ENCODE data around the gene ELANE. TPM values are rescaled to one million over a fixed set of nuclear protein-coding genes. Genes with fewer than 3 reads are reported as not detected.
A peak's percentile ranks its signal among the peaks of the same experiment; 100 is the strongest.

Gene ELANE
- total and polyA plus RNA-seq, 9 of the 15 experiments (the other 6 are each of a cell fraction or from before 2014, with no cell fraction given), result not detected

GRCh38 chr19:869245-870177 is 17.4 kb downstream of the ELANE start (continued):
- TF ChIP-seq ZNF398 (CRISPR knock-in tag; IDR thresholded peaks at IDR 0.05), result no peak
- TF ChIP-seq ZNF589 (CRISPR knock-in tag; IDR thresholded peaks at IDR 0.05; ENCODE audit: low read depth), result no peak
- TF ChIP-seq ARHGAP35 (IDR thresholded peaks at IDR 0.05; ENCODE audit: partially characterized antibody), result no peak
- TF ChIP-seq XRCC5 (IDR thresholded peaks at IDR 0.05; ENCODE audit: low read depth, low read length), result 0 out of 2 replicates have a peak, but pooled peaks have one; percentile 39
- no peak for TF ChIP-seq DACH1 (IDR thresholded peaks at IDR 0.05; ENCODE audit: partially characterized antibody)
- no peak for TF ChIP-seq MXI1 (IDR thresholded peaks at IDR 0.05; ENCODE audit: low read depth, low read length)
- TF ChIP-seq XRCC3 (IDR thresholded peaks at IDR 0.05), result no peak
- 0 out of 2 replicates have a peak, but pooled peaks have one; percentile 15 for TF ChIP-seq CBX1 (IDR thresholded peaks at IDR 0.05; ENCODE audit: low read depth)
- TF ChIP-seq ZNF609 (CRISPR knock-in tag; IDR thresholded peaks at IDR 0.05; ENCODE audit: borderline replicate concordance), result no peak
- TF ChIP-seq DLX4 (CRISPR knock-in tag; IDR thresholded peaks at IDR 0.05), result no peak
- no peak for TF ChIP-seq SMAD4 (CRISPR knock-in tag; conservative IDR thresholded peaks at IDR 0.05)
- TF ChIP-seq ZNF639 (CRISPR knock-in tag; conservative IDR thresholded peaks at IDR 0.05 in 1 of 2, IDR thresholded peaks at IDR 0.05 in 1 of 2), result no peak
- TF ChIP-seq YBX1 (IDR thresholded peaks at IDR 0.05), result no peak
- peak; percentile 27; the same call in 1 of the 2 replicates for TF ChIP-seq ZBTB7A (IDR thresholded peaks at IDR 0.05; ENCODE audit: borderline replicate concordance, control insufficient read depth, low read depth, low read length)
- TF ChIP-seq NUFIP1 (IDR thresholded peaks at IDR 0.05; ENCODE audit: partially characterized antibody), result no peak
- no peak for TF ChIP-seq NFYB (IDR thresholded peaks at IDR 0.05; ENCODE audit: extremely low read depth, insufficient read length)
- TF ChIP-seq POLR2A (conservative IDR thresholded peaks at IDR 0.05), result peak; percentile 68; the same call in 1 of the 2 replicates
- no peak for TF ChIP-seq HMGN3 (IDR thresholded peaks at IDR 0.05; ENCODE audit: borderline replicate concordance, extremely low read depth, insufficient read length, low read depth, low read length)
